Brain microvascular endothelial cell (primary cell): ENCODE data around the gene MAML2.

ENCODE experiments used
- DNase-seq: peaks from one replicate; pipeline ENCODE4 v3.0.0-alpha.2; 2020
- H3K27ac ChIP-seq: fragments of 250-450 bp; sonication (Bioruptor Pico); 2 replicates; pipeline ENCODE4 v1.5.1; 2020; ENCODE audit warnings: mild to moderate bottlenecking, moderate library complexity
- H3K27me3 ChIP-seq: fragments of 250-450 bp; sonication (Bioruptor Pico); replicated peaks from 2 replicates; pipeline ENCODE4 v1.5.1; 2020; ENCODE audit warnings: mild to moderate bottlenecking
- H3K36me3 ChIP-seq: fragments of 250-450 bp; sonication (Bioruptor Pico); replicated peaks from 2 replicates; pipeline ENCODE4 v1.5.1; 2020; ENCODE audit warnings: mild to moderate bottlenecking
- H3K4me3 ChIP-seq: 2 replicates; pipeline ENCODE4 v1.5.1; 2011; ENCODE audit warnings: low read depth, mild to moderate bottlenecking, control low read depth, low read length, moderate library complexity
- CTCF ChIP-seq: IDR thresholded peaks from 2 replicates; pipeline ENCODE4 v1.5.1; 2011; ENCODE audit warnings: low read depth, mild to moderate bottlenecking, moderate library complexity, low read length, control low read depth, inconsistent platforms; ENCODE audit errors: missing control alignments
- in situ Hi-C: cut with HindIII; loops from 2 replicates; pipeline ENCODE4 v1.10.0; 2017; ENCODE audit warnings: low sequenced_read_pairs, low pct_ligation_motif_present

MAML2 gene

DNA sequence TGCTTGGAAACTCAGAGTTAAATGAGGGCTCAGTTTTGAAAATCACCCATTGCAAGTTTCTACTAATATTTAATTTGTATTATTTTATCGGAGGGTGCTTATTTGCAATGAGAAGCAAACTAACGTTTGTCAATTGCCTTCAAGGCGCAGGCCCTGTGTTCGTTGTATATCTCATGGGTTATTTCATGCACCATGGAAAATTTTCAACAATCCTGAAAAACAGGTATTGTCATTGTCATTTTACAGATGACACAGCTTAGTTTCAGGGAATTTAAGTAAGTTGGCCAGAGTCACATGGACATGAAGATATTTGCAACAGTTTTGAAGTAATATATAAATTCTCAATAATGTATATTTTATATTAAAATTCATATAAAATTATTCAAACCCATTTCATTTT is 261.4 kb downstream of the MAML2 start:
- Histone ChIP-seq H3K4me3 (no peak overlapping the region), H3K27me3 (no peaks in the 10 kb centered on the region), H3K27ac (no peak overlapping the region), H3K36me3 (no peaks in the 10 kb centered on the region)
- in situ Hi-C loops = no loop called here
- DNase-seq = no peak
- TF ChIP-seq CTCF = no peak

- Histone ChIP-seq H3K4me3 (no peak overlapping the region), H3K36me3 (no peaks in the 10 kb centered on the region), H3K27me3 (no peaks in the 10 kb centered on the region), H3K27ac (no peak overlapping the region)
- no peak for DNase-seq
- TF ChIP-seq CTCF = no peak
- in situ Hi-C loops = no loop called here
Measured at GRCh38 chr11:96079691-96080090, 263.3 kb downstream of the MAML2 start.

DNA sequence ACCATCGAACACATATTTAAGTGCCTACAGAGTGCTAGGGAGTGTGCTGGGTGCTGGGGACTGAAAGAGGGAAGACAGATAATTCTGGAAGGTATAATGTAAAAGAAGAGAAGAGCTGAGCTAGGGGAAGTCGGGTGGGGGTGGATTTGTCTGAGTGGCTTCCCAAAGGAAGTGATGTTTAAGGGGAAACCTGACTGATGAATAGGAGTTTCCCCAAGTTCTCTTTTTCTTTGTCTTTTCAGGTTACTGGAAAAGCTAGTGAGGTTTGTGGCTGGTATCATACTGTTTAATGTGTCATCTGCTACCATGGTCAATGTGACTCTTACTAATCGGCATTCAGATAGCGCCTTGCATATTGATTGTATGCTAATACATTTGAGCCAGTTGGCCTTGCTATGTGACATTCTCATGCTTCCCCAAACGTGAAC is 267.4 kb downstream of the MAML2 start:
- TF ChIP-seq CTCF = no peak
- Histone ChIP-seq H3K4me3 (no peak overlapping the region), H3K27ac (no peak overlapping the region), H3K27me3 (no peaks in the 10 kb centered on the region), H3K36me3 (no peaks in the 10 kb centered on the region)
- no peak for DNase-seq
- in situ Hi-C loops = no loop called here

DNA sequence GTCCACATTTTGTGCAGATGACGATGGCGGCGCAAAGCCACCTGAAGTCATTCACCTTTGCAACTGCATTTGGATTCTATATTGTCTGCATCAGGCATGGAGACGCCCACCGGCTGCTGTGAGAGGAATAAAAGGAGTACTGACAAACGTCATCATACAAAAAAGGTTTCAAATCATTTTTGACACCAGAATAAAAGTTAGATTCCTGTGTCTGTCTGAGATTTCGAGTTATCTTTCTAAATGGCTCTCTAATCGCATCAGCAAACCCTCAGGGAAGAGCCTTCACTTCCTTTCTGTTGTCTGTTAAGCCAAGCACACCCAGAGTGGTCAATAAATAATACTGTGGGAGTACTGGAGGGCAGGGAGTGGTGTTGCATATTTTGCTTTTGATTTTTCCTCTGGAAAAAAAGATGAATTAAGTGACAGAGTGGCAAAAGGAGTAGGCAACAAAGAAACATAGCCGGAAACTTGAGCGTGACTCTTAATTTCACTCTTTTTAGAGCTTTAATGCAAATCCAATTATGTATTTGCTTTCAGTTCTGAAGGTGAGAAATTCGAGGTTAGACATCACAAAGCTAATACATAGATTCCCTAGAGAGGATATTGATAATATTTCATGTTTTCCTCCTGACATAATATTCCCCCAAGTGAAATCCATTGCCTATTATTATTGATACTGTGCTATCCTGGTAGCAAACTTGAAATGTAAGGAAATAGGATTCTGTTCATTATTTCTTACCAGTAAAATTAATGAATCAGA is 268.3 kb downstream of the MAML2 start:
- Histone ChIP-seq H3K4me3 (no peak overlapping the region), H3K27me3 (no peaks in the 10 kb centered on the region), H3K27ac (no peak overlapping the region), H3K36me3 (no peaks in the 10 kb centered on the region)
- DNase-seq = no peak
- in situ Hi-C loops = no loop called here
- no peak for TF ChIP-seq CTCF

GRCh38 chr11:96073536-96073935 is 269.5 kb downstream of the MAML2 start:
- in situ Hi-C loops = no loop called here
- Histone ChIP-seq H3K36me3 (no peaks in the 10 kb centered on the region), H3K27me3 (no peaks in the 10 kb centered on the region), H3K27ac (no peak overlapping the region), H3K4me3 (no peak overlapping the region)
- no peak for DNase-seq
- TF ChIP-seq CTCF = no peak

- Histone ChIP-seq H3K4me3 (no peak overlapping the region), H3K27me3 (no peaks in the 10 kb centered on the region), H3K36me3 (no peaks in the 10 kb centered on the region), H3K27ac (no peak overlapping the region)
- TF ChIP-seq CTCF = no peak
- in situ Hi-C loops = no loop called here
- no peak for DNase-seq
Measured at GRCh38 chr11:96072592-96072991, 270.4 kb downstream of the MAML2 start.
